HCT116 (cell line): ENCODE measurements around the gene LINGO4.

Experiments
- EZH2 ChIP-seq: fragments of 200-600 bp; sonication (generic); IDR thresholded peaks from 2 replicates; pipeline ENCODE4 v1.6.1; 2017; ENCODE audit warnings: antibody characterized with exemption, mixed run types
- FOSL1 ChIP-seq: IDR thresholded peaks from 2 replicates; pipeline ENCODE4 v1.6.1; 2012; ENCODE audit warnings: low read depth
- POLR2A ChIP-seq: IDR thresholded peaks from 2 replicates; pipeline ENCODE4 v1.7.0; 2011; ENCODE audit warnings: borderline replicate concordance; ENCODE audit not compliant: insufficient read depth, insufficient read length; ENCODE audit errors: extremely low read depth
- TF ChIP-seq, protein P1 (sequence below): IDR thresholded peaks from 2 replicates; pipeline ENCODE4 v1.6.1; 2012; ENCODE audit warnings: low read depth
- TF ChIP-seq, protein P2 (sequence below), 3 experiments: fragments of 200-600 bp in 1 of 3; sonication (generic) in 1 of 3; IDR thresholded peaks in 2 of 3; conservative IDR thresholded peaks in 1 of 3; 2 replicates each; pipeline ENCODE4 v1.5.1; 2012 to 2017; ENCODE audit warnings: low read depth in 2 of 3, low read length in 2 of 3, antibody characterized with exemption in 1 of 3, borderline replicate concordance in 1 of 3, control low read depth in 1 of 3, mild to moderate bottlenecking in 1 of 3, mixed read lengths in 1 of 3, mixed run types in 1 of 3, moderate library complexity in 1 of 3; ENCODE audit not compliant: insufficient read depth in 1 of 3

DNA sequence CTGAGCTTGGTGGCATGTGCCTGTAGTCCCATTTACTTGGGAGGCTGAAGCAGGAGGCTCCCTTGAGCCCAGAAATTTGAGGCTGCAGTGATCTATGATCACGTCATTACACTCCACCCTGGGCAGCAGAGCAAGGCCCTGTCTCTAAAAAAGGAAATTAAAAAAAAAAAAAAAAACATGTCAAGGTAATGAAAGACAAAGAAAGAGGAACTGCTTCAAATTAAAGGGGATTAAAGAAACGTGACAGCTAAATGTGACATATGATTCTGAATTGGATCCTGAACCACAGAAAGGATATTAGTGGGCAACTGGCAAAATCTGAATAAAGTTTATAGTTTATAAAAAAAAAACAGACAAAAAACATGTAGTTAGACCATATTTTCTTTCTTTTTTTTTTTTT lies 38.2 kb upstream of the LINGO4 start:
- TF ChIP-seq FOSL1 (no peak), EZH2 (no peak), POLR2A (no peak)
- TF ChIP-seq, protein P1, sequence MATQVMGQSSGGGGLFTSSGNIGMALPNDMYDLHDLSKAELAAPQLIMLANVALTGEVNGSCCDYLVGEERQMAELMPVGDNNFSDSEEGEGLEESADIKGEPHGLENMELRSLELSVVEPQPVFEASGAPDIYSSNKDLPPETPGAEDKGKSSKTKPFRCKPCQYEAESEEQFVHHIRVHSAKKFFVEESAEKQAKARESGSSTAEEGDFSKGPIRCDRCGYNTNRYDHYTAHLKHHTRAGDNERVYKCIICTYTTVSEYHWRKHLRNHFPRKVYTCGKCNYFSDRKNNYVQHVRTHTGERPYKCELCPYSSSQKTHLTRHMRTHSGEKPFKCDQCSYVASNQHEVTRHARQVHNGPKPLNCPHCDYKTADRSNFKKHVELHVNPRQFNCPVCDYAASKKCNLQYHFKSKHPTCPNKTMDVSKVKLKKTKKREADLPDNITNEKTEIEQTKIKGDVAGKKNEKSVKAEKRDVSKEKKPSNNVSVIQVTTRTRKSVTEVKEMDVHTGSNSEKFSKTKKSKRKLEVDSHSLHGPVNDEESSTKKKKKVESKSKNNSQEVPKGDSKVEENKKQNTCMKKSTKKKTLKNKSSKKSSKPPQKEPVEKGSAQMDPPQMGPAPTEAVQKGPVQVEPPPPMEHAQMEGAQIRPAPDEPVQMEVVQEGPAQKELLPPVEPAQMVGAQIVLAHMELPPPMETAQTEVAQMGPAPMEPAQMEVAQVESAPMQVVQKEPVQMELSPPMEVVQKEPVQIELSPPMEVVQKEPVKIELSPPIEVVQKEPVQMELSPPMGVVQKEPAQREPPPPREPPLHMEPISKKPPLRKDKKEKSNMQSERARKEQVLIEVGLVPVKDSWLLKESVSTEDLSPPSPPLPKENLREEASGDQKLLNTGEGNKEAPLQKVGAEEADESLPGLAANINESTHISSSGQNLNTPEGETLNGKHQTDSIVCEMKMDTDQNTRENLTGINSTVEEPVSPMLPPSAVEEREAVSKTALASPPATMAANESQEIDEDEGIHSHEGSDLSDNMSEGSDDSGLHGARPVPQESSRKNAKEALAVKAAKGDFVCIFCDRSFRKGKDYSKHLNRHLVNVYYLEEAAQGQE, result no peak
- TF ChIP-seq, protein P2, sequence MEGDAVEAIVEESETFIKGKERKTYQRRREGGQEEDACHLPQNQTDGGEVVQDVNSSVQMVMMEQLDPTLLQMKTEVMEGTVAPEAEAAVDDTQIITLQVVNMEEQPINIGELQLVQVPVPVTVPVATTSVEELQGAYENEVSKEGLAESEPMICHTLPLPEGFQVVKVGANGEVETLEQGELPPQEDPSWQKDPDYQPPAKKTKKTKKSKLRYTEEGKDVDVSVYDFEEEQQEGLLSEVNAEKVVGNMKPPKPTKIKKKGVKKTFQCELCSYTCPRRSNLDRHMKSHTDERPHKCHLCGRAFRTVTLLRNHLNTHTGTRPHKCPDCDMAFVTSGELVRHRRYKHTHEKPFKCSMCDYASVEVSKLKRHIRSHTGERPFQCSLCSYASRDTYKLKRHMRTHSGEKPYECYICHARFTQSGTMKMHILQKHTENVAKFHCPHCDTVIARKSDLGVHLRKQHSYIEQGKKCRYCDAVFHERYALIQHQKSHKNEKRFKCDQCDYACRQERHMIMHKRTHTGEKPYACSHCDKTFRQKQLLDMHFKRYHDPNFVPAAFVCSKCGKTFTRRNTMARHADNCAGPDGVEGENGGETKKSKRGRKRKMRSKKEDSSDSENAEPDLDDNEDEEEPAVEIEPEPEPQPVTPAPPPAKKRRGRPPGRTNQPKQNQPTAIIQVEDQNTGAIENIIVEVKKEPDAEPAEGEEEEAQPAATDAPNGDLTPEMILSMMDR (IDR thresholded peaks at IDR 0.05 in 2 of 3, conservative IDR thresholded peaks at IDR 0.05 in 1 of 3; ENCODE audit: borderline replicate concordance in 1 of 3, insufficient read depth in 1 of 3, low read depth in 2 of 3, low read length in 2 of 3), result no peak
